Breast epithelium (tissue), 4 donors: ENCODE results near the gene UNKL. TPM values are rescaled to one million over a fixed set of nuclear protein-coding genes. Genes with fewer than 3 reads are reported as not detected.

Experiments used
- DNase-seq, 2 donors: peaks; one replicate each; pipeline ENCODE4 v3.0.0-alpha.2; 2019; ENCODE audit warnings: low spot score in 2 of 2
- H3K27ac ChIP-seq, 2 donors: fragments of 200-600 bp; sonication (generic) in 1 of 2; one replicate each; pipeline ENCODE4 v1.5.1; 2016 to 2019; ENCODE audit warnings: mild to moderate bottlenecking in 1 of 2
- H3K27me3 ChIP-seq, 2 donors: fragments of 200-600 bp; sonication (generic) in 1 of 2; one replicate each; pipeline versions ENCODE4 v1.5.1 to v1.6.0; 2017 to 2019; ENCODE audit warnings: control low read depth in 1 of 2, mild to moderate bottlenecking in 1 of 2
- H3K36me3 ChIP-seq: fragments of 200-600 bp; one replicate; pipeline ENCODE4 v1.5.1; 2019
- H3K4me1 ChIP-seq, 2 donors: fragments of 200-600 bp; sonication (generic); one replicate each; pipeline ENCODE4 v1.5.1; 2016 to 2019; ENCODE audit warnings: control low read depth in 1 of 2
- H3K4me3 ChIP-seq, 3 donors: fragments of 200-600 bp; sonication (generic); 1 replicate in 2 of 3; 2 replicates in 1 of 3; pipeline ENCODE4 v1.5.1; 2016 to 2019; ENCODE audit warnings: mild to moderate bottlenecking in 3 of 3, moderate library complexity in 2 of 3
- H3K9me3 ChIP-seq, 2 donors: fragments of 200-600 bp; sonication (generic) in 1 of 2; one replicate each; pipeline ENCODE4 v1.5.1; 2016 to 2019; ENCODE audit warnings: control low read depth in 1 of 2
- CTCF ChIP-seq, 3 donors: fragments of 450-650 bp; IDR thresholded peaks; one replicate each; pipeline ENCODE4 v1.5.1; 2016 to 2017; ENCODE audit warnings: antibody characterized with exemption in 3 of 3, mild to moderate bottlenecking in 3 of 3, moderate library complexity in 3 of 3
- POLR2A ChIP-seq: fragments of 450-650 bp; IDR thresholded peaks from one replicate; pipeline ENCODE4 v1.6.1; 2016; ENCODE audit warnings: antibody characterized with exemption, mild to moderate bottlenecking, moderate library complexity
- POLR2AphosphoS5 ChIP-seq, 3 donors: sonication (generic); formaldehyde crosslinking; IDR thresholded peaks; one replicate each; pipeline ENCODE4 v1.6.1; 2017; ENCODE audit warnings: antibody characterized with exemption in 3 of 3
- intact Hi-C: fragments of 100-400 bp; cut with DNase I; formaldehyde crosslinking; loops from one replicate; pipeline ENCODE4 v1.15.1; 2023; ENCODE audit warnings: low total_unique reads
- total RNA-seq, 3 donors: library from RNA; depleted of rRNA; stranded (reverse); fragments of >200 nt; gene quantifications; one replicate each; pipeline ENCODE4 v1.1.0, GENCODE V29; 2016

UNKL gene
- total RNA-seq, 3 donors from 2014 or later = 18.6 to 28.5 (median 27.5) TPM

GRCh38 chr16:1349351-1349750, 65.2 kb downstream of the UNKL start:
- TF ChIP-seq POLR2A = no peak
- TF ChIP-seq POLR2AphosphoS5 (IDR thresholded peaks at IDR 0.05) = no peak
- no peak for TF ChIP-seq CTCF (IDR thresholded peaks at IDR 0.05)

GRCh38 chr16:1348926-1349325, 65.6 kb downstream of the UNKL start:
- TF ChIP-seq CTCF (IDR thresholded peaks at IDR 0.05) (no peak), POLR2A (no peak), POLR2AphosphoS5 (IDR thresholded peaks at IDR 0.05) (no peak)
- intact Hi-C loops = no loop called here
- no peak for DNase-seq
- Histone ChIP-seq H3K36me3 (no peaks in the 10 kb centered on the region), H3K27ac (no peak overlapping the region), H3K4me3 (no peak overlapping the region), H3K27me3 (no peaks in the 10 kb centered on the region), H3K9me3 (no peaks in the 10 kb centered on the region), H3K4me1 (peaks cover 3 to 10% of the 10 kb centered on the region in 2 donors)

More at GRCh38 chr16:1349351-1349750, 65.2 kb downstream of the UNKL start:
- no peak overlapping the region for H3K4me3 ChIP-seq
- peaks cover 3 to 10% of the 10 kb centered on the region in 2 donors for H3K4me1 ChIP-seq
- H3K27ac ChIP-seq = no peak overlapping the region
- H3K9me3 ChIP-seq = no peaks in the 10 kb centered on the region
- H3K27me3 ChIP-seq = no peaks in the 10 kb centered on the region
- no peak for DNase-seq
- intact Hi-C loops = no loop called here
- H3K36me3 ChIP-seq = no peaks in the 10 kb centered on the region

- no peak for DNase-seq
- Histone ChIP-seq H3K9me3 (no peaks in the 10 kb centered on the region), H3K4me3 (no peak overlapping the region), H3K27ac (no peak overlapping the region), H3K36me3 (no peaks in the 10 kb centered on the region), H3K4me1 (peaks cover 3 to 10% of the 10 kb centered on the region in 2 donors), H3K27me3 (no peaks in the 10 kb centered on the region)
- intact Hi-C loops = no loop called here
- TF ChIP-seq POLR2AphosphoS5 (IDR thresholded peaks at IDR 0.05) (no peak), POLR2A (no peak), CTCF (IDR thresholded peaks at IDR 0.05) (no peak)
Measured at GRCh38 chr16:1348441-1348840, 66.1 kb downstream of the UNKL start.

GRCh38 chr16:1347962-1348361, 66.5 kb downstream of the UNKL start:
- intact Hi-C loops = loop anchor here (2.0 kb wide), 1 partner anchor 39 kb away; the partner anchor contains the start of gene UBE2I
- Histone ChIP-seq H3K4me3 (no peak overlapping the region), H3K27ac (no peak overlapping the region), H3K4me1 (peaks cover 3 to 10% of the 10 kb centered on the region in 2 donors), H3K9me3 (no peaks in the 10 kb centered on the region), H3K36me3 (no peaks in the 10 kb centered on the region), H3K27me3 (no peaks in the 10 kb centered on the region)
- no peak for DNase-seq
- TF ChIP-seq POLR2A (no peak), CTCF (IDR thresholded peaks at IDR 0.05) (no peak), POLR2AphosphoS5 (IDR thresholded peaks at IDR 0.05) (no peak)

- intact Hi-C loops = loop anchor here (2.0 kb wide), 1 partner anchor 39 kb away; the partner anchor contains the start of gene UBE2I
- no peaks in the 10 kb centered on the region for H3K27me3 ChIP-seq
- peaks cover 4 to 7% of the 10 kb centered on the region in 2 donors for H3K4me1 ChIP-seq
- no peak overlapping the region for H3K4me3 ChIP-seq
- TF ChIP-seq CTCF (IDR thresholded peaks at IDR 0.05) (no peak), POLR2A (no peak), POLR2AphosphoS5 (IDR thresholded peaks at IDR 0.05) (no peak)
- no peak for DNase-seq
- no peak overlapping the region for H3K27ac ChIP-seq
- H3K9me3 ChIP-seq = no peaks in the 10 kb centered on the region
- no peaks in the 10 kb centered on the region for H3K36me3 ChIP-seq
Measured at GRCh38 chr16:1347286-1347855, 67.1 kb downstream of the UNKL start.
